Astrocyte (in vitro differentiated cells and primary cell): ENCODE measurements around the gene C1orf21. TPM values are rescaled to one million over a fixed set of nuclear protein-coding genes. Genes with fewer than 3 reads are reported as not detected.

Source experiments
- DNase-seq: peaks from one replicate; pipeline ENCODE4 v3.0.0-alpha.2; 2010; ENCODE audit warnings: low read depth
- FAIRE-seq: peaks from 2 replicates; lab custom pipeline; 2011; peaks lifted over from hg19 to GRCh38; lab: Jason Lieb, UNC
- H2AFZ ChIP-seq: 2 replicates; pipeline ENCODE4 v1.6.0; 2012; ENCODE audit warnings: low read depth, low read length, inconsistent platforms
- H3K27ac ChIP-seq: 2 replicates; pipeline ENCODE4 v1.5.1; 2011; ENCODE audit warnings: low read depth, low read length, inconsistent platforms
- H3K27me3 ChIP-seq: 2 replicates; pipeline ENCODE4 v1.6.0; 2011; ENCODE audit warnings: low read length, inconsistent platforms; ENCODE audit not compliant: insufficient read depth
- H3K36me3 ChIP-seq: 2 replicates; pipeline ENCODE4 v1.5.1; 2011; ENCODE audit warnings: low read length, inconsistent platforms; ENCODE audit not compliant: insufficient read depth
- H3K4me1 ChIP-seq: 2 replicates; pipeline ENCODE4 v1.5.1; 2011; ENCODE audit warnings: low read length, inconsistent platforms; ENCODE audit not compliant: insufficient read depth
- H3K4me2 ChIP-seq: 2 replicates; pipeline ENCODE4 v1.6.0; 2012; ENCODE audit warnings: low read length, inconsistent platforms
- H3K4me3 ChIP-seq: 2 replicates; pipeline ENCODE4 v1.5.1; 2011; ENCODE audit warnings: low read depth, mild to moderate bottlenecking, low read length, inconsistent platforms; ENCODE audit not compliant: insufficient read depth
- H3K79me2 ChIP-seq: 2 replicates; pipeline ENCODE4 v1.6.0; 2012; ENCODE audit warnings: mild to moderate bottlenecking, low read length, inconsistent platforms; ENCODE audit not compliant: insufficient read depth
- H3K9ac ChIP-seq: 2 replicates; pipeline ENCODE4 v1.6.0; 2012; ENCODE audit warnings: mild to moderate bottlenecking, low read length, inconsistent platforms
- H3K9me3 ChIP-seq: 2 replicates; pipeline ENCODE4 v1.5.1; 2012; ENCODE audit warnings: low read depth, mild to moderate bottlenecking, low read length, inconsistent platforms; ENCODE audit not compliant: insufficient read depth
- H4K20me1 ChIP-seq: 2 replicates; pipeline ENCODE4 v1.6.0; 2012; ENCODE audit warnings: low read length, inconsistent platforms; ENCODE audit not compliant: insufficient read depth
- H3K27ac Mint-ChIP-seq: one replicate; pipeline ENCODE4 v1.8.0; 2021; ENCODE audit warnings: mild to moderate bottlenecking, mixed read lengths; ENCODE audit not compliant: unreplicated experiment
- H3K27me3 Mint-ChIP-seq: one replicate; pipeline ENCODE4 v1.8.0; 2021; ENCODE audit warnings: low read depth, mixed read lengths; ENCODE audit not compliant: unreplicated experiment
- H3K36me3 Mint-ChIP-seq: one replicate; pipeline ENCODE4 v1.8.0; 2021; ENCODE audit warnings: low read depth, mixed read lengths; ENCODE audit not compliant: unreplicated experiment
- H3K4me1 Mint-ChIP-seq: one replicate; pipeline ENCODE4 v1.8.0; 2021; ENCODE audit warnings: low read depth, mixed read lengths; ENCODE audit not compliant: unreplicated experiment
- H3K4me3 Mint-ChIP-seq: one replicate; pipeline ENCODE4 v1.8.0; 2021; ENCODE audit warnings: mild to moderate bottlenecking, moderate library complexity, mixed read lengths; ENCODE audit not compliant: unreplicated experiment
- H3K9me3 Mint-ChIP-seq: one replicate; pipeline ENCODE4 v1.8.0; 2021; ENCODE audit warnings: mild to moderate bottlenecking, mixed read lengths; ENCODE audit not compliant: unreplicated experiment
- EZH2 ChIP-seq: IDR thresholded peaks from 2 replicates; pipeline ENCODE4 v1.6.1; 2012; ENCODE audit warnings: mild to moderate bottlenecking, low read length, inconsistent platforms; ENCODE audit not compliant: insufficient read depth
- total RNA-seq: library from RNA; stranded (reverse); gene quantifications from 2 replicates; pipeline ENCODE4 v1.2.1, GENCODE V29; 2021
- TF ChIP-seq, protein P1 (sequence below): IDR thresholded peaks from 2 replicates; pipeline ENCODE4 v1.5.1; 2011; ENCODE audit warnings: low read depth, mild to moderate bottlenecking, inconsistent platforms, low read length, moderate library complexity; ENCODE audit not compliant: insufficient read depth

Gene C1orf21
- total RNA-seq, 1 donor from 2014 or later, result 15.1 TPM

DNA sequence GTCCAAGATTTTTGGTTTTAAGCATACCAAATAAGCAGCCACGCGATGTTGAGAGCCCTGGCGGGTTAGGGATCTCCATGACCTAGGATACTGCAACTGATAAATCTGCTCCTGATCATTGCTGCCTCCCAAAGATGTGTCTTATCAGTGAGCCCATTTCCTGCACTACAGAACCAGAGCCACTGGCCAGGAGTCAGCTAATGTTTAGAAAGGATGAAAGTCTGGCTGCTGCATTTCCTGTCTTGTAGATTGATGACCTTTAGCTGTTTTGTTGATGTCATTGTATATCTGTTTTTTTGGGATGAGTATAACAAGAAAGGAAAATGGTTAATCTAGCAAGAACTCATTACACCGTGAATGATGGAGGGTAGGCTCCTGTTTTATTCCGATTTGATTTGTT, 74.5 kb downstream of the C1orf21 start:
- no peaks in the 10 kb centered on the region for H3K4me1 ChIP-seq
- TF ChIP-seq, protein P1, sequence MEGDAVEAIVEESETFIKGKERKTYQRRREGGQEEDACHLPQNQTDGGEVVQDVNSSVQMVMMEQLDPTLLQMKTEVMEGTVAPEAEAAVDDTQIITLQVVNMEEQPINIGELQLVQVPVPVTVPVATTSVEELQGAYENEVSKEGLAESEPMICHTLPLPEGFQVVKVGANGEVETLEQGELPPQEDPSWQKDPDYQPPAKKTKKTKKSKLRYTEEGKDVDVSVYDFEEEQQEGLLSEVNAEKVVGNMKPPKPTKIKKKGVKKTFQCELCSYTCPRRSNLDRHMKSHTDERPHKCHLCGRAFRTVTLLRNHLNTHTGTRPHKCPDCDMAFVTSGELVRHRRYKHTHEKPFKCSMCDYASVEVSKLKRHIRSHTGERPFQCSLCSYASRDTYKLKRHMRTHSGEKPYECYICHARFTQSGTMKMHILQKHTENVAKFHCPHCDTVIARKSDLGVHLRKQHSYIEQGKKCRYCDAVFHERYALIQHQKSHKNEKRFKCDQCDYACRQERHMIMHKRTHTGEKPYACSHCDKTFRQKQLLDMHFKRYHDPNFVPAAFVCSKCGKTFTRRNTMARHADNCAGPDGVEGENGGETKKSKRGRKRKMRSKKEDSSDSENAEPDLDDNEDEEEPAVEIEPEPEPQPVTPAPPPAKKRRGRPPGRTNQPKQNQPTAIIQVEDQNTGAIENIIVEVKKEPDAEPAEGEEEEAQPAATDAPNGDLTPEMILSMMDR, result no peak
- no peak for TF ChIP-seq EZH2
- Mint-ChIP-seq H3K4me1 (no peaks in the 10 kb centered on the region), H3K27ac (no peak overlapping the region), H3K4me3 (no peak overlapping the region), H3K36me3 (no peaks in the 10 kb centered on the region), H3K9me3 (no peaks in the 10 kb centered on the region), H3K27me3 (no peaks in the 10 kb centered on the region)
- H3K27me3 ChIP-seq, result no peaks in the 10 kb centered on the region
- H2AFZ ChIP-seq, result no peak overlapping the region
- no peaks in the 10 kb centered on the region for H3K36me3 ChIP-seq
- no peak overlapping the region for H3K27ac ChIP-seq
- DNase-seq (no peak), FAIRE-seq (no peak)
- no peak overlapping the region for H3K4me2 ChIP-seq
- no peaks in the 10 kb centered on the region for H3K79me2 ChIP-seq
- H3K9me3 ChIP-seq, result no peaks in the 10 kb centered on the region
- peaks cover 5% of the 10 kb centered on the region for H4K20me1 ChIP-seq
- no peak overlapping the region for H3K4me3 ChIP-seq
- no peak overlapping the region for H3K9ac ChIP-seq

DNA sequence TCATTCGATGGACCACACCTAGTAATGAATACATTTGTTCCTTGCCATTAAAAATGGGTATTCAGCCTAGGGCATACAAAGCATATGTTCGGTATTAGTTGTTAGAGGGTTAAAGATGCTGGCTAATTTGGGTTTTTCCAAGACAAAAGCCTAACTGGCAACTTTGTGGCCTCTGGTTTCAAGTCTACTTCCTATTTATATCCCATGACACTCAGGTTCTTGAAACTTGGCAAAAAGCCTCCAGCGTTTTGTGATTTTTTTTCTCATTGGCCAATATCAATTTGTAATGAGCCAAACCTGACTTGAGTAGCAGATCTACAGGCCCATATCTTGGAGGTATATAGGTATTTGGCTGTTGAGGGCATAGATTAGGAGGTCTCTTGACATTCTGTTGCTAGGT, 75.3 kb downstream of the C1orf21 start:
- DNase-seq, result no peak
- no peak overlapping the region for H3K9ac ChIP-seq

DNA sequence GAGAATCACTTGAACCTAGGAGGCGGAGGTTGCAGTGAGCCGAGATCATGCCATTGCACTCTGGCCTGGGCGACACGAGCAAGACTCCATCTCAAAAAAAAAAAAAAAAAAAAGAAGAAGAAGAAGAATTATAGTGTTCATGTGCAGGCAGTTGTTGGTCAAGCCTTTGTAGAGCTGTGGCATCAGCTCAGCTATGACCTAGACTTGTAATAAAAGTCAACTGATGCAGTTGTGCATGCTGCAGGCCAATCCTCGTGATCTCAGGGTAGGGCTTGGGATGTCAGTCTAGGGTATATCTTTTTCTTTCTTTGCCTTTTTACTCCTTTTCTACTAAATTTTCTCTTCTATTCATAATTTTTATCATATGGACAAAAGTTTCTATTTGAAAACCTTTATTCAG, 76.2 kb downstream of the C1orf21 start:
- no peaks in the 10 kb centered on the region for H3K36me3 Mint-ChIP-seq
- no peaks in the 10 kb centered on the region for H3K9me3 Mint-ChIP-seq
- H3K9ac ChIP-seq, result no peak overlapping the region
- no peak overlapping the region for H3K27ac ChIP-seq
- no peaks in the 10 kb centered on the region for H3K9me3 ChIP-seq
- no peaks in the 10 kb centered on the region for H3K27me3 Mint-ChIP-seq
- TF ChIP-seq EZH2, result no peak
- TF ChIP-seq, protein P1, result no peak
- H3K4me1 ChIP-seq, result no peaks in the 10 kb centered on the region
- H3K4me2 ChIP-seq, result no peak overlapping the region
- H2AFZ ChIP-seq, result no peak overlapping the region
- H3K36me3 ChIP-seq, result no peaks in the 10 kb centered on the region
- no peaks in the 10 kb centered on the region for H3K79me2 ChIP-seq
- no peak overlapping the region for H3K4me3 Mint-ChIP-seq
- no peaks in the 10 kb centered on the region for H3K4me1 Mint-ChIP-seq
- no peak for DNase-seq
- FAIRE-seq, result no peak
- H3K27me3 ChIP-seq, result no peaks in the 10 kb centered on the region
- peaks cover 5% of the 10 kb centered on the region for H4K20me1 ChIP-seq
- no peak overlapping the region for H3K4me3 ChIP-seq
- no peak overlapping the region for H3K27ac Mint-ChIP-seq

More for the DNA sequence above, 75.3 kb downstream of the C1orf21 start:
- Histone ChIP-seq H4K20me1 (peaks cover 5% of the 10 kb centered on the region), H3K36me3 (no peaks in the 10 kb centered on the region), H2AFZ (no peak overlapping the region), H3K4me1 (no peaks in the 10 kb centered on the region), H3K4me2 (no peak overlapping the region), H3K4me3 (no peak overlapping the region), H3K27me3 (no peaks in the 10 kb centered on the region), H3K9me3 (no peaks in the 10 kb centered on the region), H3K79me2 (no peaks in the 10 kb centered on the region), H3K27ac (no peak overlapping the region)
- FAIRE-seq, result no peak
- Mint-ChIP-seq H3K27me3 (no peaks in the 10 kb centered on the region), H3K4me1 (no peaks in the 10 kb centered on the region), H3K36me3 (no peaks in the 10 kb centered on the region), H3K4me3 (no peak overlapping the region), H3K27ac (no peak overlapping the region), H3K9me3 (no peaks in the 10 kb centered on the region)
- no peak for TF ChIP-seq EZH2
- TF ChIP-seq, protein P1, result no peak
